Activated CD4-positive, alpha-beta T cell treated with anti-CD3 and anti-CD28 coated beads, Interleukin-2, amount 50 U/mL, for 4 hours (primary cell): Measurements from ENCODE around the gene RPS16.

Source experiments
- DNase-seq, 2 experiments: peaks; one replicate each; pipeline ENCODE4 v3.0.0-alpha.2; 2020

Gene RPS16

GRCh38 chr19:39384839-39385568 is 50.7 kb downstream of the RPS16 start:
- DNase-seq = no peak
